AG08395 (cell line): Measurements from ENCODE around the gene FITM2.
"Not testable (repeated sequence)": the region's sequence is repeated elsewhere in the genome, so short reads cannot be mapped to it uniquely, and the experiment has no call there.

ENCODE experiments used
- DNase-seq: peaks from one replicate; pipeline ENCODE4 v3.0.0; 2012; ENCODE audit warnings: mixed read lengths, low spot score

FITM2 gene, protein sequence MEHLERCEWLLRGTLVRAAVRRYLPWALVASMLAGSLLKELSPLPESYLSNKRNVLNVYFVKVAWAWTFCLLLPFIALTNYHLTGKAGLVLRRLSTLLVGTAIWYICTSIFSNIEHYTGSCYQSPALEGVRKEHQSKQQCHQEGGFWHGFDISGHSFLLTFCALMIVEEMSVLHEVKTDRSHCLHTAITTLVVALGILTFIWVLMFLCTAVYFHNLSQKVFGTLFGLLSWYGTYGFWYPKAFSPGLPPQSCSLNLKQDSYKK

DNA sequence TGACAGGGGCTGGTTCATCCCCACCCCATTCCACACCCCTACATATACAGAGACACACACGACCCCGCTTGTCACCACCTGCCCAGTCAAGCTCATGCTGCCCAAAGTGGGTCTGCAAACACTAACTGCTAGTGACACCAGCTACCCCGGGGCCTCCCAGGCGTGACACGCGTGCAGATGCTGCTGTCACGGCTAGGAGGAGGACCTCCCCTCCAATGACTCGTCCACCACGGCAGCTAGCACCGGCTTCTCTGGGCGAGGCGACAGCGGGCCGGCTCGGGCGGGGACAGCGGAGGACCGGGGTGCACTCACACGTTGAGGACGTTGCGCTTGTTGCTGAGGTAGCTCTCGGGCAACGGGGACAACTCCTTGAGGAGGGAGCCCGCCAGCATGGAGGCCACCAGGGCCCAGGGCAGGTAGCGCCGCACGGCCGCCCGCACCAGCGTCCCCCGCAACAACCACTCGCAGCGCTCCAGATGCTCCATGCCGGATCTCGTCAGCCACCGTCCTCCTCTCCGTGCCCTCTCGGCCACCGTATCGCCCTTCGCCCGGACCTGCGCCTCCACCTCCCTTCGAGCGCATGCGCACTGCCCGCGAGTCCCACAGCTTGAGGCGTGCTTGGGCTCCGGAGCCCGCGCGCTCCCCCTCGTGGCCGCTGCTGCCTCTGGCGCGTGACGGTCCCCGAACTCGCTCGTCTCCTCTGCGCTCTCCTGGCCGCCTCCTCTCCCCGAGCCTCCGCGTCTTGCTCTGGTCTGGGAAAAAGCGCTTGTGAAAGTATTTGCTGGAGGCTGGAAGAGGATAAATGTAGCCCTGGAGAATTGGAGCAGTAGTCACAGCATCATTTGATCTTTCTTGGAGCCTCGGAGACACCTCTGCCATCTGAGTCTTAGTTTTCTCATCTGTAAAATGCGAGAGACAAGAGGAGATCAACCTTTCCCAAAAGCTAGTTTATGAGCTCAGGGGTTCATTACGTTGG is at the start of gene FITM2:
Gene FITM2, minus strand, starts transcription at position 539 of the 976 bp plus-strand sequence. Its CDS starts 54 bp downstream, at position 485.
- peak; percentile 100 for DNase-seq

DNA sequence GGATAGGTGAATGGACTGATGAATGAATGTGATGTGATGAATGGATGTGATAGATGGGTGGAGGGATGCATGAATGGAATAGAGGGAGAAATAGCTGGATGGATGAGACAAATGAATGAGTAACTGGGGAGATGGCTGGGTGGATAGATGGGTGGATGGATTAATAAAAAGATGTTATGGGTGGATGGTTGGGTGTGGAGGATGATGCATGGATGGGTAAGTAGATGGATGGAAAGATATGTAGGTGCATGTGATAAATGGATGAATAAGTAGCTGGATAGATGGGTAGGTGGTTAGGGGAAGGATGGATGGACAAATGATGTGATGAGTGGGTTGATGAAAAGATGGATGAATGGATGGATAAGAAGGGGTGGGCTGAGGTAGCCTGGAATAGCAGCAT is 49.2 kb upstream of the FITM2 start:
- DNase-seq: no peak

DNA sequence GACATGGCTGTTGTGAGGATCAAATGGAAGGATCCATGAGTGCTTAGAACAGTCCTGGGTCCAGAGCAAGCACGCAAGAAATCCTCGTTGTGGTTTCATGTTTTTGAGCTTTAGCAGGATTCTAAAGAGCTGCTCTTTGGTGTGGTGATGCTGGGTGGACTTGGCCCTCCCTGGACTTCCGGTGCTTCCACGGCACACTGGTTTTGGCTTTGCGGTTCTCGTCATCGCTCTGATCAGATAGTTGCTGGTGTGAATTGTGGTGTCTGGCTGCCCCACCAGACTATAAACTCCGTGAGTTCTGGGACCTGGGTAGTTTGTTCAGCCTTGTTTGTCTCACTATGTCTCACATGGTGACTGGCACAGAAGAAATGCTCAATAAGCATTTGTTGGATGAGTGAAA is 47.8 kb upstream of the FITM2 start:
- no peak for DNase-seq

DNA sequence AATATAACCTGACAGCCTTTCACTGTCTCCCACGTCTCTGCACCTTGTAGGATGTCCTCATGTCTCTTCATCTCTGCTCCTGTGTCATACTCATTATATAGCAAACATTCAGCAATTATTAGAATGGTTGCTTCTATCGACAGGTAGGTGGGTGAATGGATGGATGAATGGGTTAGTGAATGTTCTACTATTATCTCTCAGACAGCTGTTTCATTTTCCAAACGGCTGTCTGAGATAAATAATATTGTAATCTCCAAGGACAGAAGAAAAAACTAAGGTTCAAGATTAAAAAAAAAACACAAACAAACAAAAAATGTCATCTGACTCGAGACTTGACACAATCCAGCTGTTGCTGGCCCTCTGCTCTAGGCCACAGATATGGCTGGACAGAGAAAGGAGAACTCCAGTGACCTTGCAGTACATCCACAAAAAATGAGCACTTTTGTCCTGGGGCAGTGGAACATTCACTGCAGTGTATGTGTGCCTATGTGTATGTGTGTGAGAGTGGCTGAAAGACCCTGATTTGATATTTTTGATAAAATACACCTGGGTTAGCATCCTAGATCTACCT is 46.6 kb upstream of the FITM2 start:
- DNase-seq: no peak

DNA sequence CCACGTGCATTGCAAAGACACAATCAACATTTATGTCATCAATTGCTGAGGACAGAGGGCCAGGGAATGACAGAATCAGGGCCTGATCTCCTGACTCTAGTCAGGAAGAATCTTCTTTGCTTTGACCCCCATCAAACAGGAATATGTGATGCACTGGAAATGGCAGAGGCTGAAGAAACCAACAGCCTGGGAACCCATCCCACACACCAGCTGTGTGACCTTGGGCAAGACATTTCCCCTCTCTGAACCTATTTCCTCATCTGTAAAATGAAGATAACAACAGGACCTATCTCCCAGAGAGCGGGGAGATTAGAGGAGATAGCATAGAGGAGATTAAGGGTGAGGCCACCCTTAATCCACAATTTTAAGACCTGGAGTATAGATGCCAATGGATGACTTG is 46.0 kb upstream of the FITM2 start:
- DNase-seq: no peak

DNA sequence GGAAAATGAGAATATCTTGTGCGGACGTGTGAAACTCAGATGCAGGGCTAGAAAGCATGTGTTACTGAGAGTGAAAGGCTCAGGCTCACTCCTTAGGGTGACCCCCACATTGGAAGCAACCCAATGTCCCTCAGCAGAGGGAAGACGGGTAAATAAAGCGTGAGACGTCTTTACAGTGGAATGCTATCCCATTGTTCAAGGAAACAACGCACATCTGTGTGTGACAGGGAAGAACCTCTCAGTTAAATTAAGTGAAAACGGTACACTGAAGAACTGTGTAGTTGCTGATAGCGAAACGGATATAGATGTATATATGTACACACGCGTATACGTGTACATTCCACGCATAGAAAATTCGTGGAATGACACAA is 45.3 kb upstream of the FITM2 start:
- DNase-seq: no peak

DNA sequence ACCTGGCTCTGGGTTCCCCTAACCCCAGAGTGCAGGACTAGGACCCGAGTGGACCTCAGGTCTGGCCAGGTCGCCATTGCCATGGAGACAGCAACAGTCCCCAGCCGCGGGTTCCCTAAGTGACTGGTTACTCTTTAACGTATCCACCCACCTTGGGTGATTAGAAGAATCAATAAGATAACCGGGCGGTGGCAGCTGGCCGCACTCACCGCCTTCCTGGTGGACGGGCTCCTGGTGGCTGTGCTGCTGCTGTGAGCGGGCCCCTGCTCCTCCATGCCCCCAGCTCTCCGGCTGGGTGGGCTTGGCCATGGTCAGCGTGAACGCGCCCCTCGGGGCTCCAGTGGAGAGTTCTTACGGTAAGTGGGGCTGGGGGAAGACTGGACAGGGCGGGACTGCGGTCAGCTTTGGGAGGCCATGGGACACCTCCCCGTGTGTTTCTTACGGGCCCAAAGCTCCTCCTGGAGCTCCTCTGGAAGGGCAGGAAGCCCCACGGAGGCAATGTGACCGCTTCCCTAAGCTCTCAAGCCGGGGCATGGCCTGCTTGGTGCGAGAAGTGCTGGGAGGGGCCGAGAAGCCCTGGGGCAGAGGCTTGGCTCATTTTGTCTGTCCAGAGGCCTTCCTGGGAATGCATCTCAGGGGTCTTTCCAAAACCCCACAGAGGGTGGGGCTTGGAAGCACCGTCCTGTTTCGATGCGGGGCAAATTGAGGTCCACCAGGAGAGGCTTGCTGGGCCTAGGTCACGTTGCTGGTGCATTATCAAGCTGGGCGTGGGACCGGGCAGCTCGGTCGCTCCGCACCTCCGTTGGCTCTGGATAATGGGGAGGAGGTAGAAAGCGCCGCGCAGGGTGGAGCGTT is 44.7 kb upstream of the FITM2 start, which contains the start of gene HNF4A:
Gene HNF4A, plus strand, starts transcription at position 202 of the 855 bp plus-strand sequence. Its CDS starts 106 bp downstream, at position 308.
- no peak for DNase-seq

DNA sequence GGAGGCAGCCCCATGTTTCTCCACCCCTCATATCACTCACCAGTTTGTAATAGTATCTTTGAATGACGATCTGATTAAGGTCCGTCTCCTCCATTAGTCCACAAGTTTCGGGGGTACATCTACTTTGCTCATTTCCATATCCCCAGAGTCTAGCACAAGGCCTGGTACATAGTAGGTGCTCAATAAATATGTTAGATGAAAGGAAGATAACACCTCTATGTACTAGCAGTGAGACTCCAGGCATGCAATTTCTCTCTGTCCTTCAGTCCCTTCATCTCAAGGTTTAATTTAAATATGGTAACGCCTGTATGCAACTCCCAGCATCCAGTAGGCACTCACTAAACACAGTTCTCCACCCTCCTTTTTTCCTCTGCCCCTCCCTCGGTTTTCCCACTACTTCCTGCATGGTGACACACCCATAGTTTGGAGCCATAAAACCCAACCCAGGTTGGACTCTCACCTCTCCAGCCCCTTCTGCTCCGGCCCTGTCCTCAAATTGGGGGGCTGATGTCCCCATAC is 44.0 kb upstream of the FITM2 start:
- no peak for DNase-seq

DNA sequence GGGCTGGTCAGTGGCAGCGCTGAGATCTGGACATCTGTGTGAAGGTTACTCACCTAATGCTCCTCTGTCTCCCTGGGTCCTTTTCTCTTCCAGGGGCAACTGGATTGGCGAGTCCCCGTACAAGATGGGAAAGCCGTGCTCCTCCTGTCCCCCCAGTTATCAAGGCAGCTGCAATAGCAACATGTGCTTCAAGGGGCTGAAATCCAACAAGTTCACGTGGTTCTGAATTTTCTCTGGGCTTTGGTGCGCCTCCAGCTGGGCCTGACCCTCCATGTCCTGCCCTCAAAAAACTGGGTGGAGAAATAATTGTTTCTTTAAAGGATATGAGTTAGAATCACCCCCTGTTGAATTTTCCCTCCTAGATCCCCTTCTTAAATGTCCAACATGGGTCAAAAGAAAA is 39.6 kb upstream of the FITM2 start:
- no peak for DNase-seq

DNA sequence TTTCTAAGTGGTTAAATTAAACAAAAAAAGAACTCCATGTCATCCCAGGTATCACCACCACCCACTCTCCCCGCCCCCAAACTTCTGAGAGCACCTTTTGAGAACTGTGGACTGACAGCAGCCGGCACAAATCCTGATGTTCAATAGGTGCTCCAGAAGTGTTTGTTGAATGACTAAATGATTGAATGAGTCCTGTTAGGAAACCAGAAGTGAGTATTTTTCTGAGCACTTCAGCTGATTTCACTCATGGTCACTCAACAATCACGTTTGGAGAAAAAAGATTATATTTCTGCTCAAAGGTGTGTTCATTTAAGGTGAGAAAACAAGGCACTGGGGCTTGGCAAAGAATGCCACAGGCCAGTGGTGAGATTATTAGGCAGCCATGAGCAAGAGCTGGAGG is 38.3 kb upstream of the FITM2 start:
- DNase-seq: no peak

DNA sequence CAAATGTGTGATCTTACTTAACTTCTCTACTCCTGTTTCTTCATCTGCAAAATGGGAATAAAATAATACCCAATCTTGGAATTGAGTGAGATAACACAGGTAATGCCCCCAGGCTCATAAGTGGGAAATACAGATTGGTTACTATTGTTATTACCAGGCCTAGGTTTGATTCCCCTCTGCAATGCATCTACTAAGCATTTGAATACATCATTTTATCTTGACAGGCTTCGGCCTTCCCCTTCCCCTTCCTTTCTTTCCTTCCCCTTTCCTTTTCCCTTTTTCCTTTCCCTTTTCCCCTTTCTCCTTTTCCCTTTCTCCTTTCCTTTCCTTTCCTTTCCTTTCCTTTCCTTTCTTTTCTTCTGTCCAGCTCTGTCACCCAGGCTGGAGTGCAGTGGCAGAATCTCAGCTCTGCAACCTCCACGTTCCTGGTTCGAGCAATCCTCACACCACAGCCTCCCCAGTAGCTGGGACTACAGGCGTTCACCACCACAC is 37.2 kb upstream of the FITM2 start:
- no peak for DNase-seq

DNA sequence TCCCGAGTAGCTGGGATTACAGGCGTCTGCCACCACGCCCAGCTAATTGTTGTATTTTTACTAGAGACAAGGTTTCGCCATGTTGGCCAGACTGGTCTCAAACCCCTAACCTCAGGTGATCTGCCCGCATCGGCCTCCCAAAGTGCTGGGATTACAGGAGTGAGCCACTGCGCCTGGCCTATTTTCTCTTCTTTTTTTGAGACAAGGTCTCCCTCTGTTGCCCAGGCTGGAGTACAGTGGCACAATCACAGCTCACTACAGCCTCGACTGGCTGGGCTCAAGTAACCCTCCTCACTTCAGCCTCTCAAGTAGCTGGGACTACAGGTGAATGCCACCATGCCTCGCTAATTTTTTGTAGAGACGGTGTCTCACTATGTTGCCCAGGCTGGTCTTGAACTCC is 34.9 kb upstream of the FITM2 start:
- DNase-seq: not testable (repeated sequence)

DNA sequence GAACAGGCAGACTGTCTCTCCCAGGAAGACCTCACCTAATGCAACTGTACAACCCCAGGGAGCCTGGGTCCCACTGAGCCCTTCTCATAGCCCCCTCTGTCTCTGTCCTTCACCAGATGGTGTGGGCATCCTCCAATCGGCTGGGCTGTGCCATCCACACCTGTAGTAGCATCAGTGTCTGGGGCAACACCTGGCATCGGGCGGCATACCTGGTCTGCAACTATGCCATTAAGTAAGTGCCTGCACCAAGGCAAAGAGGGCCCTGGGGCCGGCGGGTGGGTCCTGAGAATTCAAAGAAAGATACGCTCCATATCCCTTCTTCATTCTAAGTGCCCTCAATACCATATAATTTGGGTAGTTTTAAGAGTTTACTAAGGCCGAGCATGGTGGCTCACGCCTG is 34.1 kb upstream of the FITM2 start:
- no peak for DNase-seq

DNA sequence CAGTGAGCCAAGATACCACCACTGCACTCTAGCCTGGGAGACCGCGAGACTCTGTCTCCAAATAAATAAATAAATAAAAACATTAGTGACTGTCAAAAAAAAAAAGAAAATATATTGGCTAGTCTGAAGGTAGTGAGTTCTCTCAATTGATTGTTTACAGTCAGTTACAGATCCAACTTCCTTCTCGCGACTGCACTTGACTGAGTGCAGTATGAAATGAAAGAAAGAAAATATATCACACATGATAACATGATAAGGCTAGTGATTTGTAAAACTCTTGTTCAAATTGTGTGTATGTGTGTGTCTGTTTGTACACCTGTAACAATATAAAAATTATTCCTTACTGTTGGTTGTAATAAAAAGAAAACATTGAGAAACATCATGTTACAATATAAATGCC is 33.7 kb upstream of the FITM2 start:
- DNase-seq: no peak

DNA sequence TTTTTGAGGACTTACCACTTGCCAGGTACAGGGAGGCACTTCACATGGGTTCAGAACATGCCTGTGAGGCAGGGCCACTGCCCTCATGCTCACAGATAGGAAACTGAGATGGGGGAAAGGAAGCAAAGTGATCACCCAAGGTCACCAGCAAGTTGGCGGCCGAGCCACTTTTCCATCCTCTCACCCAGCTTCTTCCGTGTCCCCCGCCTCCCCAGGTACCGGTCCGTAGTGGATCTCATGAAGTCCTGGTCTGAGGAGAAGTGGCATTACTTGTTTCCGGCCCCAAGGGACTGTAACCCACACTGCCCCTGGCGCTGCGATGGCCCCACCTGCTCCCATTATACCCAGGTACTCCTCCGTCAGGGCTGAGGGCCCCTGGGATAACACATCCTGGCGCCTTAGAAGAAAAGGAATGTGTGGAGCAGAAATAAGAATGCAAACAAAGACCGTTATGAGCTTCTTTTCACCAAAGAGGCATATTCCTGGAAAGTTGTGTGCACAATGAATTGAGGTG is 32.2 kb upstream of the FITM2 start:
- no peak for DNase-seq

DNA sequence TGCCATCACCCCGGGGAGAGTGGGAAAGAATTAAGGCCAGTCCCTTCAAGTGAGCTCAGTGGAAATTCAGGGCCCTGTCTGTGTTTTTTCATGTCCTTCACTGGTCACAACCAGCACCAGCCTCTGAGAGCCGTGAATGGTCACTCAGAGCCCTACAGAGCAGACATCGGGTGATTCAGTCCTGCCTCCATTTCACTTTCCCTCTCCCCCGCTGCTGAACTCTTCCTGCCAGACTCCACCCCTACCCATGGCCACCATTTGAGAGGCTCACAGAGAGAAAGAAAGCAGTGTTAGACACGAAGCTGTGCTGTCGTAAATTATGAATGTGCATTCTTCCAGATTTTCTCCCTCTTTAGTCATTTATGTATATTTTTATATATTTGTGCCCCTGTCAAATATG is 31.2 kb upstream of the FITM2 start:
- DNase-seq: peak; percentile 31

DNA sequence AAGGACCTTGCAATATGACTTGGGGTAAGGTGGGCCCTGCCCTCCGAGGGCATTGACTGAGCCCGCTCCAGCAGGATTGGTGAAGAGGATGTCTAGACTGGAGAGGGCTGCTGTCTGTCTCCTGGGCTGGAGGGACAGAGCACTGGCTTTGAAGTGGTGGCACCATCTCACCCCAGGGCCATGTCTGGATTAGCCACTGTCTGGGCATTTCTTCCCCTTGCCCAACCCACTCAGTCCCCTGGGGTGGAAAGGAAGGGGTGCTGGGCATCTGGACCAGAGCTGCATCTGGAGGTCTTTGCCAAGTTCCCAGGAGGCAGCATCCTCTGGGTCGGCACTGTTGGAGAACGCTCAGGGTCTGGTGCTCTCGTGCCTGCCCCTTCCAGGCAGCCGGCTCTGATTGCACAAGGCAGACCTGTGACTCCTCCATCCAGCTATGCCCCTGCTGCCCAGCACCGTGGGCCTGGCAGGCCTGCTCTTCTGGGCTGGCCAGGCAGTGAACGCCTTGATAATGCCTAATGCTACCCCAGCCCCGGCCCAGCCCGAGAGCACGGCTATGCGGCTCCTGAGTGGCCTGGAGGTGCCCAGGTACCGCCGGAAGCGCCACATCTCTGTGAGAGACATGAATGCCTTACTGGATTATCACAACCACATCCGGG is 25.9 kb upstream of the FITM2 start, which contains the start of gene R3HDML:
Gene R3HDML, plus strand, starts transcription at position 319 of the 656 bp plus-strand sequence. Its CDS starts 115 bp downstream, at position 434.
- DNase-seq: no peak

DNA sequence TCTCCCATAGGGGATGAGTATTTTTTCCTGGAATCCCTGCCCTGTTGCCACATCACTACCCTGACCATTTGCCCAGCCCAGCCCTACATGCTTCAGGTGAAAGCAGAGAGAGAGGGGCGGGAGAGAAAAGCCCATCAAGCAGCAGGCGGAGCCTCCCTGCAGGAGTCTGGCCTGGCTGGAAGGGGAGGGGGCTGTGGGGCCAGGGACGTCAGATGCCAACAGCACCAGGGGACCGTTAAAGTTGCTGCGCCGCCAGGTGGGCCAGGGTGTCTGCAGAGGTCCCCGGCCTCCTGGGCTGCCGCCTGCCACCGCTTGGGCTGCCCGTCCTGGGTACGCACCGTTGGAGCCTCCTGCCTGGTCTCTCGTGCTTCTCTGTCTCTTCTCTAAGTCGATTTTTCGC is 25.1 kb upstream of the FITM2 start:
- no peak for DNase-seq

DNA sequence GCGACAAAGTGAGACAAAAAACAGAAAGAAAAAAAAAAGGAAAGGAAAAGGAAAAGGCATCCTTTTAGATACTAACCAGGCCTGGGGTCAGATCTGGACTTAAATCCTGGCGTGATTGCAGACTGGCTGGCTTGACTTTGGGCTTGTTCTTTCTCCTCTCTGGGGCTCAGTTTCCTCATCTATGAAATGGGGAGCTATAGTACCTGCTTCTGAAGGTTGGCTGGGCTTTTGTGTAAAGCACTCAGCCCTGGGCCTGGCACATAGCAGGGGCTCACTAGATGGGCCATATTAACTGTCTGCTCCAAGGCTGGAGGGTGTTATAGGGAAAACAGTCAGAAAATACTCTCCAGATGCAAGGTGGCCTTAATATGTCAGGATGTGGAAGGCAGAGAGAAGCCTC is 24.7 kb upstream of the FITM2 start:
- no peak for DNase-seq

DNA sequence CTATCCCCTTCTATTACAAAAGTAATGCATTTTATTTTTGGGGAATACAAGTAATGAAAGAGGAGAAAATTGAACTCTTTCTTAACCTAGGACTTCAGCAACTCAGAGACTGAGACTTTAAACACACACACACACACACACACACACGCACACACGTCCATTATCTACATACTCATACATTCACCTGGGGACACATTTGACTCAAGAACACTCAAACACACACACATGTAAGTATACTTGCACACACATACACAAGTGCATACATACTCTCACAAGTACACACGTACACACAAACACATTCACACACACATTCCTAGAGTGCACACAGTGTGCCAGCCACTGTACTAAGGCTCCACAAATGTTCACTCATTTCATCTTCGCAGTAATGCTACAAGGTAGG is 23.7 kb upstream of the FITM2 start:
- DNase-seq: no peak

DNA sequence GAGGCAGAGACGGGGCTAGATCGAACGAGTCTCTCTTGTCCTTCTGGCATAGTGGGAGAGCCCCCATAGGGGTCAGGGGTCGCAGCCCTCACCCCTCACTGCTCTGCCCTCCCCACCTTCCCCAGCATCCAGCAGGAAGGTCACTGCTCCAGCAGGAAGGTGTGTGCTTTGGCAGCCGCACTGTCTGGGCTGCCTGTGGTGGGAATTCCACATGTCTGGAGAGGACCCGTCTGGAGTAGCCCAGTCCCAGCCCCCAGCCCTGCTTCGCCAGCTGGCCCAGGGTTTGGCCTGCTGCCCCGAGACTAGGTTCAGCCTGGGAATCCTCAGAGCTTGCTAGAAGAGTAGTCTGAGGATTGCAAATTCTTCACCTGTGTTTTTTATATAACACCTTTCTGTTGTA is 23.3 kb upstream of the FITM2 start:
- DNase-seq: no peak
